GF-D8 (cell line): ENCODE results near the gene SPSB2.
"Not testable (repeated sequence)": the region's sequence is repeated elsewhere in the genome, so short reads cannot be mapped to it uniquely, and the experiment has no call there.

Source experiments
- DNase-seq: peaks from one replicate; lab custom pipeline; 2025; lab: John Stamatoyannopoulos, UW

The SPSB2 gene

DNA sequence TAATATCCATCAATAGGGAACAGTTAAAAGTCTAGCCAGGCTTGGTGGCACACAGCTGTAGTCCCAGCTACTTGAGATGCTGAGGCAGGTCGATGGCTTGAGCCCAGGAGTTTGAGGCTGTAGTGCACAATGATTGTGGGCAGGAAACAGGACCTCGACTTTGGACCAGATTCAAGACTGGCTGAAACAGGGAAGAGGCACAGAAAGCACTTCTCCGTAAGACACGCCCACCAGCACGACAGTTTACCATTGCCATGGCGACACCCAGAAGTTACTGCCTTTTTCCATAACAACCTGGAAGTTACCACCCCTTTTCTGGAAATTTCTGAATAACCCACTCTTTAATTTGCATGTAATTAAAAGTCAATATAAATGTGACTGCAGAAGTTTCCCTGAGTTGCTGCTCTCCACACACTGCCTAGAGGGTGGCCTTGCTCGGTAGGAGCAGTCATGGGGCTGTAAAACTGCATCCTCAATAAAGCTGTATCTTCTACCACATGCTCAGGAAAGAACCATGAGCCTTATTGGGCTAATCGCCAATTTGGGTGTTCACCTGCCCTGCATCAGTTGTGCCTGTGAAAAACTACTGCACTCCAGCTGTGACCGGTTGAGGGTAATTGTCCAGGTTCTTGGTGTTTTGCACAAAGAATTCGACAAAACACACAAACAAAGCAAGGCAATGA is 26.9 kb upstream of the SPSB2 start:
- DNase-seq: peak; percentile 84

- no peak for DNase-seq
These were observed 26.3 kb upstream of the SPSB2 start for GRCh38 chr12:6899427-6899826.

DNA sequence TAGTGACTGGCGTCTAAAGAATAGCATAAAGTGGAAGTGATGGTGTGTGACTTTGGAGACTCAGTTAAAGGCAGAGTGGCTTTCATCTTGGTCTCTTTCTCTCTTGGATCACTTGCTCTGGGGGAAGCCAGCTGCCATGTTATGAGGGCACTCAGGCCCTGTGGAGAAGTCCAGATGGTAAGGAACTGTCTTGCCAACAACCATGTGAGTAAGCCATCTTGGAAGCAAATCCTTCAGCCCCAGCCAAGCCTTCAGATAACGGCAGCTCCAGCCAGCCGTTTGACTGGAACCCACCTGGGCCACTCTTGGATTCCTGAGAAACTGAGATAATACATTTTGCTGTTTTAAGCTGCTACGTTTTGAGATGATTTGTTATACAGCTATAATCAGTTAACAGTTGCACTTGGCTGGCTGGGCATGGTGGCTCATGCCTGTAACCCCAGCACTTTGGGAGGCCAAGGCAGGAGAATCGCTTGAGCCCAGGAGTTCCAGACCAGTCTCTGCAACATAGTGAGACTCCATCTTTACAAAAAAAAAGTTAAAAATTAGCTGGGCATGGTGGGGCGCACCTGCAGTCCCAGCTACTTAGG is 23.8 kb upstream of the SPSB2 start:
- no peak for DNase-seq

GRCh38 chr12:6894321-6894720 is 21.2 kb upstream of the SPSB2 start:
- no peak for DNase-seq

GRCh38 chr12:6892683-6893082 is 19.6 kb upstream of the SPSB2 start:
- not testable (repeated sequence) for DNase-seq

DNA sequence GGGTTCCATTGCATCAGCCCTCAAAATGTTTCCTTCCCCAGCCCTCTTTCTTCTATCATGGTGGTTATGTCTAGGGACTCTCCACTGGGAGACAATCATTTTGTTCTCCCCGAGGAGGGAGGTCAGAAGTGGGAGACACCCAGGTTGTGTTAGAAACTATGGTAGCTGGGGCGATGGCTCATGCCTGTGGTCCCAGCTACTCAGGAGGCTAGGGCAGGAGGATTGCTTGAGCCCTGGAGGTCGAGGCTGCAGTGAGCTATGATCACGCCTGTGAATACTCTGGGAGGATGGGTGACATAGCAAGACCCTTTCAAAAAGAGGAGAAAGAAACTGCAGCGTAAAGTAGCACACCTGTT is 18.5 kb upstream of the SPSB2 start:
- DNase-seq: no peak

DNA sequence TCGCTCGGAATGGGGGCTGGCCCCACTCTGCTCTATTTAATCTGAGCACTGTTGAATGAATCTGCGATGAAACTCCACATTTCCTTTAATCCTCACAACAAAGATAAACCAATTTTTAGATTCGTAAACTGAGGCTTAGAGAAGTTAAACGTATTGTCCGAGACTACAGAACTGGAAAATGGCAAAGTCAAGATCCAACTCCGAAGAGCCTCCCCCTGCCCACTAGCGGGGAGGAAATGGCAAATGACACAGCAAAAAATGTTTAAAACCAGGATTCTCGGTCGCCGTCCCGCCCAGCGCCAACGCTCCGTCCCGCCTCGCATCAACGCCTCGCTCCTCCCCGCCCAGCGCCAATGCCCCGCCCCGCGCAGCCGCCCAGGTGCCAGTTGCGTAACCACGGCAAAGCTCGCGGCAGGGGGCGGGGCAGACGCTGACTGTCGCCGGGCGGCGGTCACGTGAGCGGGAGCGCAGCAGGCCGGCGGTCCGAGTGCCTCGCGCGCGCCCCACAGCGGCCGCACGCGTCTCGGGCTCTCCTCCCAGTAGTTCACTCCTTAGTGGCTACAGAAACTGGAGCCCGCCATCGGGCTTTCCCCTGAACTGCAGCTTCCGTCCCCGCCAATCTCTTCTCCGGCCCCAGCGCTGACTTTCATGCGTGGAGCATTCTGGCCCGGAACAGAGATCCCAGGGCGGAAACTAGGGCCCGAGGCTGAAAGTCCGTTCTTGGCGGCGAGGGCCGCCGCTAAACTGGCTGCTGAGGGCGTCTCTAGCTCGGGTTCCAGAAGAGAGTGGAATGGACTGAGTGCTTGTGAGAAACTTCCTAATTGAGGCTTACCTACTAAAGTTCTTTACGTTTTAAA is 17.9 kb upstream of the SPSB2 start:
- DNase-seq: peak; percentile 90

DNA sequence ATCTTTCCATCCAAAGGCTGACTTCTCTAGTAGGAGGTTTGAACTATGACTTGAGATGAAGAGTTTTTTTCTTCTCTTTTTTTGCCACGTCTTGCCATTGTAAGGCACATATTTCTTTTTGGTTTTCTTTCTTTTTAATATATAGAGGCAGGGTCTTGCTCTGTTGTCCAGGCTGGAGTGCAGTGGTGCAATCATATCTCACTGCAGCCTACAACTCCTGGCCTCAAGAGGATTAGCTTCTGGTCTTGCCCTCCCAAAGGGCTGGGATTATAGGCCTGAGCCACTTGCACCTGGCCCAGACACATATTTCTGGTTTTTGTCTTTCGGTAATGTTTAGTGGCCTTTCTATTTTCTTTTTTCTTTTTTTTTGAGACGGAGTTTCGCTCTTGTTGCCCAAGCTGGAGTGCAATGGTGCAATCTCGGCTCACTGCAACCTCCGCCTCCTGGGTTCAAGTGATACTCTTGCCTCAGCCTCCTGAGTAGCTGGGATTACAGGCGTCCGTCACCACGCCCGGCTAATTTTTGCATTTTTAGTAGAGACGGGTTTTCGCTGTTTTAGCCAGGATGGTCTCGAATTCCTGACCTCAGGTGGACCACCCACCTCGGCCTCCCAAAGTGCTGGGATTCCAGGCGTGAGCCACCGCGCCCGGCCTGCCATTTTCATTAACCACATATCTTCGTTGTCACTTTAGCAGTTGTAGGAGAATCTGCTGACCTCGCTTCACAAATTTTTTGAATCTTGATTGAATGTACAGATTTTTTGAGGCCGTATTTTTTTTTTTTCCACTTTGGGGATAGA is 16.9 kb upstream of the SPSB2 start:
- not testable (repeated sequence) for DNase-seq

- DNase-seq: not testable (repeated sequence)
These were observed 15.7 kb upstream of the SPSB2 start for GRCh38 chr12:6888794-6889193.

GRCh38 chr12:6888360-6888759 is 15.3 kb upstream of the SPSB2 start:
- DNase-seq: no peak

- no peak for DNase-seq
These were observed 14.4 kb upstream of the SPSB2 start for GRCh38 chr12:6887460-6887859.

DNA sequence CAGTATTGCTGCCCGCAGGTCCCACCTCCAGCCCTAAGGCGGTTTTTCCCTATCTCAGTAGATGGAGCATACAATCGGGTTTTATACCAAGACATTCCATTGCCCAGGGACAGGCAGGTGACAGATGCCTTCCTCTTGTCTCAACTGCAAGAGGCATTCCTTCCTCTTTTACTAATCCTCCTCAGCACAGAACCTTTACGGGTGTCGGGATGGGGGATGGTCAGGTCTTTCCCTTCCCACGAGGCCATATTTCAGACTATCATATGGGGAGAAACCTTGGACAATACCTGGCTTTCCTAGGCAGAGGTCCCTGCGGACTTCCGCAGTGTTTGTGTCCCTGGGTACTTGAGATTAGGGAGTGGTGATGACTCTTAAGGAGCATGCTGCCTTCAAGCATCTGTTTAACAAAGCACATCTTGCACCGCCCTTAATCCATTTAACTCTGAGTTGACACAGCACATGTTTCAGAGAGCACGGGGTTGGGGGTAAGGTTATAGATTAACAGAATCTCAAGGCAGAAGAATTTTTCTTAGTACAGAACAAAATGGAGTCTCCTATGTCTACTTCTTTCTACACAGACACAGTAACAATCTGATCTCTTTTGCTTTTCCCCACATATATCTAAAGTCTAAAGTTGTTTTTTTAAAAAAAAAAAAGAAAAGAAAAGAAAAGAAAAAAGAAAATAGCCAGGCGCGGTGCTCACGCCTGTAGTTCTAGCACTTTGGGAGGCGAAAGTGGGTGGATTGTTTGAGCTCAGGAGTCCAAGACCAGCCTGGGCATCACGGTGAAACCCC is 13.3 kb upstream of the SPSB2 start:
- DNase-seq: not testable (repeated sequence)

DNA sequence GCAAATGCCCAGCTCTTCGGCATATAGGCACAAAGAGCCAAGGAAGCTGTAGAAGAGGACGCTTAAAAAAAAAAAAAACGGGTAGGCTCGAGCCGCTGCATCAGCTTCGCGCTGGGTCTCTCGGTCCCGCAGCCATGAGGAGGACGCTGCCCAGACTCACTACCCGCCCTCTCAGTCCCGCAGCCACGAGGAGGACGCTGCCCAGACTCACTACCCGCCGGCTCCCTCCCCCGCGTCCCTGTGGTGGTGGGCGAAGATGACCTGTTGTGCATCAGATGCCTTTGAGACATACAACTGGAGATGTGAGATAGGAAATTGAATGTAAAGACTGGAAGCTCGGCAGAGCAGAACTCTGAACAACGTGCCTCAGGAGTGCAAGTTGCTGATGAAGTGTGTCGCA is 11.4 kb upstream of the SPSB2 start:
- no peak for DNase-seq

GRCh38 chr12:6883683-6884082 is 10.6 kb upstream of the SPSB2 start:
- DNase-seq: no peak

- no peak for DNase-seq
These were observed 10.1 kb upstream of the SPSB2 start for GRCh38 chr12:6883252-6883651.

DNA sequence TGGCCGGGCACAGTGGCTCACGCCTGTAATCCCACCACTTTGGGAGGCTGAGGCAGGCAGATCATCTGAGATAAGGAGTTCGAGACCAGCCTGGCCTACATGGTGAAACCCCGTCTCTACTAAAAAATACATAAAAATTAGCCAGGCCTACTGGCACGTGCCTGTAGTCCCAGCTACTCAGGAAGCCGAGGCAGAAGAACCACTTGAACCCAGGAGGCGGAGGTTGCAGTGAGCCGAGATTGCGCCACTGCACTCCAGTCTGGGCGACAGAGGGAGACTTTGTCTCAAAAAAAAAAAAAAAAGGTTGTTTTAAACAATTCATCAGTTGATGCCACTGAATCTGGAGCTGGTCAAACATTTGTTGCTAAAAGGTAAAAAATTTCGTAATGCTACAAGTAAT is 6.7 kb upstream of the SPSB2 start:
- not testable (repeated sequence) for DNase-seq

DNA sequence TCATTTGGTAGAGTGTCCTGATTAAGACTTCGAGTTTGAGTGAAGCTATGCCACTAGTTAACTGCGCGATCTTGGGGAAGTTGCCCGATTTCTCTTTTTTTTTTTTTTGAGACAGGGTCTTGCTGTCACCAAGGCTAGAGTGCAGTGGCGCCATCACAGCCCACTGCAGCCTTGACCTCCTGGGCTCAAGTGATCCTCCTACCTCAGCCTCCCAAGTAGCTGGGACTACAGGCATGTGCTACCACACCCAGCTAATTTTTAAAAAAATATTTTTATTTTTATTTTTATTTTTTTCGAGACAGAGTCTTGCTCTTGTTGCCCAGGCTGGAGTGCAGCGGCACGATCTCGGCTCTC is 889 bp upstream of the SPSB2 start:
- DNase-seq: not testable (repeated sequence)

- peak; percentile 23 for DNase-seq
These were observed 742 bp downstream of the SPSB2 start for GRCh38 chr12:6872073-6873048.

DNA sequence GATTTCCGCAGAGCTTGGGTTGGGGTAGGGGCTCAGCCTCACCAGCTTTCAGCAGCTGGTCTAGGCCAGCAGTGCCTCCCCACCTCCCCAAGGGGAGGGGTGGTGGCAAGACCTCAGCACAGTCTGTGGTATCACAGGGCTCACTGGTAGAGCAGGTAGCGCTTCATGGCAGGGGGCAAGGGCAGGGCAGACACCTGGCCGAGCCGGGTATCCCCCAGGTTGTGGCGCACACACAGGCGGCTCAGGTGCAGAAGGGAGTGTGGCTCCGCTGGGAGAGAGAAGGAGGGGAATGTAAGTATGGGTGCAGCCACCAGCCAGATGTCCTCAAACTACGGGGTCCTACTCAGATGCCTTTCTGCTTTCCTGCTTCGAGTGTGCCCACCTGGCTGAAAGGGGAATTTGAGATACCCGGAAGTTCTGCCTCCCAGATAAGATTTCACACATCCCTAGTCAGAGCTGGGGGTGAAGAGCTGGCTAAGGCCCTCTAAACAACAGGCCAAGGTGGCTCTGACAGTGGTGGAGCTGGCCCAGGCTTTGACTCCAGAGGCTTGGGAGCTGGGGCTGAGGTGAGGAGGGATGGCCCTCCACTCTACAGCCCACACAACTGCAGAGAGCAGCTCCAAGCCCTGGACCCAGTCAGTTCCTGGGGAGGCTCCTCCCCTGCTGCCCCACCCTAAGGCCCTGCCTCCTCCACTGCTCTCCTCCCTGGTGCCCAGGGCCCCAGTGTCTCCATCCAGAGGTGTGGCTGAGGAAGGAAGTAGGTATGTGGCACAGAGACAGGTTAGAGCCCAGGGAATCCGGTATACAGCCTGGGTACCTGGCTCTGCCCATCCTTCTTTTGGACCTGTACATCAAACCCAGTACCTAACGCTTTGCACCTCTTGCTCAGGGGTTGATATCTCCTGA is 1.8 kb downstream of the SPSB2 start:
- no peak for DNase-seq
